Colonic mucosa (tissue), 4 donors: ENCODE measurements around the gene IL4R. TPM values are rescaled to one million over a fixed set of nuclear protein-coding genes. Genes with fewer than 3 reads are reported as not detected.
A peak's percentile ranks its signal among the peaks of the same experiment; 100 is the strongest.

Experiments
- DNase-seq: peaks from one replicate; pipeline ENCODE4 v3.0.0-alpha.2; 2020
- H3K27ac ChIP-seq: fragments of 200-600 bp; one replicate; pipeline ENCODE4 v1.8.0; 2021
- H3K27me3 ChIP-seq: fragments of 200-600 bp; one replicate; pipeline ENCODE4 v1.8.0; 2021
- H3K36me3 ChIP-seq: fragments of 200-600 bp; one replicate; pipeline ENCODE4 v1.8.0; 2021
- H3K4me1 ChIP-seq: fragments of 200-600 bp; one replicate; pipeline ENCODE4 v1.8.0; 2021; ENCODE audit warnings: mild to moderate bottlenecking
- H3K4me3 ChIP-seq: fragments of 200-600 bp; one replicate; pipeline ENCODE4 v1.8.0; 2021
- H3K9ac ChIP-seq, 2 donors: one replicate each; pipeline ENCODE4 v1.7.0; 2013; ENCODE audit warnings: control low read depth in 2 of 2, low read depth in 2 of 2, low read length in 2 of 2
- H3K9me3 ChIP-seq: fragments of 200-600 bp; one replicate; pipeline ENCODE4 v1.8.0; 2021
- intact Hi-C: fragments of 100-400 bp; cut with DNase I; formaldehyde crosslinking; loops from one replicate; pipeline ENCODE4 v1.14.1; 2022
- total RNA-seq, 2 donors: library from RNA; stranded (reverse); fragmentation: NEBNext Ultra II Directional in 1 of 2; extraction: Animal tissue kit (Norgen Biotek cat#: 25700) in 1 of 2; gene quantifications; one replicate each; pipeline ENCODE4 v1.2.1, GENCODE V29; 2021
- TF ChIP-seq, protein P1 (sequence below): fragments of 200-600 bp; IDR thresholded peaks from one replicate; pipeline ENCODE4 v1.8.0; 2022; ENCODE audit warnings: antibody characterized with exemption, mild to moderate bottlenecking
- donor health status: healthy.
- donor health status: DM: no; HTN: no; CAD: no.
- donor health status: DM: no; HTN: no; CAD: no.

Gene IL4R
- total RNA-seq, 2 donors from 2014 or later: 74.8 to 80.0 TPM

DNA sequence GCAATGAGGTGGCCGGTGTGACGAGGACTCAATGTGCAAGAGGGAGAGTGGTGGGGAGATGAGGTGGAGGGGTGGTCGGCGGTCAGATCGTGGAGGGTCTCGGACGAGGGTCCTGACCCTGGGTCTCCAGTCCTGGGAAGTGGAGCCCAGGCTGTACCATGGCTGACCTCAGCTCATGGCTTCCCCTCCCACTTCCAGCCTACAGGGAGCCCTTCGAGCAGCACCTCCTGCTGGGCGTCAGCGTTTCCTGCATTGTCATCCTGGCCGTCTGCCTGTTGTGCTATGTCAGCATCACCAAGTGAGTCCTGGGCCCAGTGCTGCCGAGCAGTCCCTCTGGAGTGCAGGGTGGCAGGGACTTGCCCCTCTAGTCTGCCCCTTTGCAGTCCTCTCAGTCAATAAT, 41.8 kb downstream of the IL4R start:
- Histone ChIP-seq H3K4me1 (no peaks in the 10 kb centered on the region), H3K27me3 (no peaks in the 10 kb centered on the region), H3K9me3 (no peaks in the 10 kb centered on the region), H3K36me3 (peaks cover 11% of the 10 kb centered on the region), H3K27ac (no peak overlapping the region), H3K4me3 (no peak overlapping the region), H3K9ac (no peak overlapping the region)
- peak; percentile 38 for DNase-seq
- TF ChIP-seq, protein P1, sequence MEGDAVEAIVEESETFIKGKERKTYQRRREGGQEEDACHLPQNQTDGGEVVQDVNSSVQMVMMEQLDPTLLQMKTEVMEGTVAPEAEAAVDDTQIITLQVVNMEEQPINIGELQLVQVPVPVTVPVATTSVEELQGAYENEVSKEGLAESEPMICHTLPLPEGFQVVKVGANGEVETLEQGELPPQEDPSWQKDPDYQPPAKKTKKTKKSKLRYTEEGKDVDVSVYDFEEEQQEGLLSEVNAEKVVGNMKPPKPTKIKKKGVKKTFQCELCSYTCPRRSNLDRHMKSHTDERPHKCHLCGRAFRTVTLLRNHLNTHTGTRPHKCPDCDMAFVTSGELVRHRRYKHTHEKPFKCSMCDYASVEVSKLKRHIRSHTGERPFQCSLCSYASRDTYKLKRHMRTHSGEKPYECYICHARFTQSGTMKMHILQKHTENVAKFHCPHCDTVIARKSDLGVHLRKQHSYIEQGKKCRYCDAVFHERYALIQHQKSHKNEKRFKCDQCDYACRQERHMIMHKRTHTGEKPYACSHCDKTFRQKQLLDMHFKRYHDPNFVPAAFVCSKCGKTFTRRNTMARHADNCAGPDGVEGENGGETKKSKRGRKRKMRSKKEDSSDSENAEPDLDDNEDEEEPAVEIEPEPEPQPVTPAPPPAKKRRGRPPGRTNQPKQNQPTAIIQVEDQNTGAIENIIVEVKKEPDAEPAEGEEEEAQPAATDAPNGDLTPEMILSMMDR: peak; percentile 21
- intact Hi-C loops: no loop called here

DNA sequence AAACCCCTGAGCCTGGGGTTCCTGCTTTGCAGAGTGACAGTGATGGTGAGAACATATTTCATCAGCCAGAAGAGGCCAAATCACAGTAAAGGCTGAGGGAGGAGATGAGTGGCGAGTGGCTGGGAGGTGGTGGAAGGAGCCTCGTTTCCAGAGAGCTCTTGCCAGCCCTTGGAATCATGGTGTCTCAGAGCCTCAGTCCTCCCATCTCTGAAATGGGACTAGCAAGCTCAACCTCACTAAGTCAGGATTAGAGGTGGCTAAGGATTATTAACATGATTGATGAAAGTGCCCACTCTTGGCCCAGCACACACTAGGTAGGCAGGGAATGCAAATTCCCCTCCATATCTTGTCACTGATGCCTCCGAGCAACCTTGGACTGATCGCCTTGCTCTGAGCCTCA, 43.0 kb downstream of the IL4R start:
- H3K4me3 ChIP-seq: no peak overlapping the region
- TF ChIP-seq, protein P1: no peak
- H3K27me3 ChIP-seq: no peaks in the 10 kb centered on the region
- peaks cover 8% of the 10 kb centered on the region for H3K36me3 ChIP-seq
- H3K9me3 ChIP-seq: no peaks in the 10 kb centered on the region
- no peaks in the 10 kb centered on the region for H3K4me1 ChIP-seq
- H3K27ac ChIP-seq: no peak overlapping the region
- intact Hi-C loops: no loop called here
- DNase-seq: no peak
- H3K9ac ChIP-seq: no peak overlapping the region

DNA sequence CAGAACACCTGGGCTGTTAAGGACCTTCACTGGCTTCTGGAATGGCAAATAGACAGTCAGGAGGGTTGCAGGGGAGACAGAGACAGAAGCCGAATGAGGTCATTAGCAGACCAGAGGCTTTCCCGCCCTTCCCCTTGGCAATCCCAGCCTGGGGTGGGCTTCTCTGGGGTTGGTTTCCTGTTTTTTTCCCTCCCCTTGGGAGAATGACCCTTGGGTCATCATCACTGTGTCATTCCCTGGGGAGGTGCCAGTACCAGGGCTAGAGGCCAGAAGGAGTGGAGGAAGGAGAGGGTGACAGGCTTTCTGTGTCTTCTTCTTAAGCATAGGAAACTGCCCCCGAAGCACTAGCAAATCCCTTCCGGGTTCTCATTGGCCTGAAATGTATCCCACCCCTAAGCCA, 45.3 kb downstream of the IL4R start:
- Histone ChIP-seq H3K36me3 (peaks cover 8% of the 10 kb centered on the region), H3K27me3 (no peaks in the 10 kb centered on the region), H3K9me3 (no peaks in the 10 kb centered on the region), H3K4me3 (no peak overlapping the region), H3K4me1 (peaks cover 7% of the 10 kb centered on the region), H3K9ac (no peak overlapping the region), H3K27ac (no peak overlapping the region)
- DNase-seq: no peak
- intact Hi-C loops: no loop called here
- TF ChIP-seq, protein P1: no peak

DNA sequence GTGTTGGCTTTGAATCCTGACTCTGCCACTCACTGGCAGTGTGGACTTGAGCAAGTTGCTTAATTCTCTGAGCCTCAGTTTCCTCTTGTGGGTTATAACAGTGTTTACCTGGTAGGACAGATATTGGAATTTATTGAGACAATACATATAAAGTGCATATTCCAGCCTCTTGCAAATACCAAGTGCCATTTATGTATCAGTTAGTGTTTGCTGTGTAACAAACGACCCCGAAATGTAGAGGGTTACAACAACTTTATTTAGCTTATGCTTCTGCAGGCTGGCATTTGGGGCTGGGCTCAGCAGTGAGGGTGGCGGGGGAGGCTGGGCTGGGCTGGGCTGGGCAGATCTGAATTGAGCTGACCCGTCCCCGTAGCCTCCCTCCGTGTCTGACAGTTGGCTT, 45.8 kb downstream of the IL4R start:
- no peaks in the 10 kb centered on the region for H3K27me3 ChIP-seq
- intact Hi-C loops: no loop called here
- peaks cover 8% of the 10 kb centered on the region for H3K36me3 ChIP-seq
- no peak for DNase-seq
- no peaks in the 10 kb centered on the region for H3K9me3 ChIP-seq
- no peak overlapping the region for H3K4me3 ChIP-seq
- H3K9ac ChIP-seq: no peak overlapping the region
- peaks cover 8% of the 10 kb centered on the region for H3K4me1 ChIP-seq
- TF ChIP-seq, protein P1: no peak
- no peak overlapping the region for H3K27ac ChIP-seq

DNA sequence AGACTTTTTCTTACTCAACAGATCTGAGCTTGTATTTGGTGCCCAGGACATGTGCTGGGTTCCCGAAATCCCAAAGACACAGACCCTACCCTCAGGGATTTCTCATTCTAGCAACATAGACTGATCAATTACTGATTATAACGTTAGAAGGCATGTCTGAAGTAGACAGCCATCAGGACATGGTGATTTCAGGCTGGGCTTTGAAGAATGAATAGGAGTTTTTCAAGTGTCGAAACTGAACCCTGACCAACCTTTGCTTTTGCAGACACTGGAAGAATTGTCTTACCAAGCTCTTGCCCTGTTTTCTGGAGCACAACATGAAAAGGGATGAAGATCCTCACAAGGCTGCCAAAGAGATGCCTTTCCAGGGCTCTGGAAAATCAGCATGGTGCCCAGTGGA, 48.2 kb downstream of the IL4R start:
- H3K36me3 ChIP-seq: peaks cover 8% of the 10 kb centered on the region
- no peaks in the 10 kb centered on the region for H3K27me3 ChIP-seq
- no peak overlapping the region for H3K27ac ChIP-seq
- intact Hi-C loops: no loop called here
- DNase-seq: no peak
- TF ChIP-seq, protein P1: no peak
- no peak overlapping the region for H3K4me3 ChIP-seq
- no peak overlapping the region for H3K9ac ChIP-seq
- peaks cover 8% of the 10 kb centered on the region for H3K4me1 ChIP-seq
- no peaks in the 10 kb centered on the region for H3K9me3 ChIP-seq
